ENCODE measurements around the gene CCNE1.
"Not testable (repeated sequence)": the region's sequence is repeated elsewhere in the genome, so short reads cannot be mapped to it uniquely, and the experiment has no call there.

The CCNE1 gene

GRCh38 chr19:29819300-29819699 lies 7.5 kb downstream of the CCNE1 start:
- no peak for TF ChIP-seq CTCF (IDR thresholded peaks at IDR 0.05; ENCODE audit: insufficient read depth, low read length, missing control alignments)
- H3K4me3 ChIP-seq (ENCODE audit: low read depth, low read length) = no peak overlapping the region
- ChIA-PET POLR2A (no interaction called here), CTCF (interaction anchor here (0.7 to 1.9 kb wide), 2 partner anchors 10 to 103 kb away, joined by 3 to 5 read pairs; no protein-coding TSS in a partner anchor)
- DNase-seq (ENCODE audit: low read depth, low spot score) = no peak

DNA sequence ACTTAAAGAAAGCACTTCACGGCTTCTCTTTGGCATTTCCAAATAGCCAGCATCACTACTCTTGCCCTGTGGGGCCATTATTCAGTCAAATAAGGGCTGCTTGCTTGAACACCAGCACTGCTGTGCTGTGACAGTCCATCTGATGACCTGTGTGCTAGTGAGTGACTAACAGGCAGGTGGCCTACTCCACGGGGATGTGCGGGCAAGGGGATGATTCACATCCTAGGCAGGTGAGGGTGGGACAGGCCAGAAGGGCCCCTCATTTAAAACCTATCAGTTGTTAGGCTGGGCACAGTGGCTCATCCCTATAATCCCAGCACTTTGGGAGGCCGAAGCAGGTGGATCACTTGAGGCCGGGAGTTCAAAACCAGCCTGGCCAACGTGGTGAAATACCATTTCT lies 8.2 kb downstream of the CCNE1 start:
- ChIA-PET CTCF (interaction anchor here (1.9 kb wide), 1 partner anchor 103 kb away, joined by 5 read pairs; no protein-coding TSS in a partner anchor), POLR2A (no interaction called here)
- no peak overlapping the region for H3K4me3 ChIP-seq (ENCODE audit: low read depth, low read length)
- DNase-seq (ENCODE audit: low read depth, low spot score) = no peak
- TF ChIP-seq CTCF (IDR thresholded peaks at IDR 0.05; ENCODE audit: insufficient read depth, low read length, missing control alignments) = no peak

GRCh38 chr19:29823581-29824330 lies 12.0 kb downstream of the CCNE1 start:
- no peak for DNase-seq (ENCODE audit: low read depth, low spot score)
- no peak overlapping the region for H3K4me3 ChIP-seq (ENCODE audit: low read depth, low read length)
- no peak for TF ChIP-seq CTCF (IDR thresholded peaks at IDR 0.05; ENCODE audit: insufficient read depth, low read length, missing control alignments)
- POLR2A ChIA-PET = no interaction called here
- CTCF ChIA-PET = no interaction called here

GRCh38 chr19:29825263-29825662 lies 13.5 kb downstream of the CCNE1 start:
- POLR2A ChIA-PET; H3K4me3 ChIP-seq (ENCODE audit: low read depth, low read length); DNase-seq (ENCODE audit: low read depth, low spot score): not testable (repeated sequence)
- CTCF ChIA-PET = interaction anchor here (1.3 kb wide), 1 partner anchor 20 kb away, joined by 3 read pairs; no protein-coding TSS in a partner anchor

GRCh38 chr19:29831041-29831548 lies 19.3 kb downstream of the CCNE1 start:
- TF ChIP-seq CTCF (IDR thresholded peaks at IDR 0.05; ENCODE audit: insufficient read depth, low read length, missing control alignments) = no peak
- POLR2A ChIA-PET = no interaction called here
- H3K4me3 ChIP-seq (ENCODE audit: low read depth, low read length) = no peak overlapping the region
- DNase-seq (ENCODE audit: low read depth, low spot score) = no peak
- CTCF ChIA-PET = no interaction called here

DNA sequence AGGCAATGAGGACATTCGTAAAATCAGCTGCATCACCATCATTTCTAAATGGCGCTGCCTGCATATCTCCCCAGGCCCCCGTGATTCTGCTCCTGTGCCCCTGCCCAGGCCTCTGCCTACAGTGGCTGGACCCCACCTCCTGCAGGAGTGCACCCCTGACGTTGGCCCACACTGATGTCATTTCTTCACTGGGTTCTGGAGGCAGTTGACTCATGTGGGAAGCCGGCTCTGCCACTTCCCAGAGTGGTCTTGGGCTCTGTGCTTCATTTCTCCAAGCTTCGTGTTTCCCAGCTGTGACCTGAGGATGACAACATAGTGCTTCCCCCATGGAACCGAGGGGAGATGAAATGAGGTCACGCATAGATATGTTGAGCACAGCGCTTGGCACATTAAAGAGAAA lies 19.9 kb downstream of the CCNE1 start:
- no peak for DNase-seq (ENCODE audit: low read depth, low spot score)
- TF ChIP-seq CTCF (IDR thresholded peaks at IDR 0.05; ENCODE audit: insufficient read depth, low read length, missing control alignments) = no peak
- CTCF ChIA-PET = no interaction called here
- POLR2A ChIA-PET = no interaction called here
- H3K4me3 ChIP-seq (ENCODE audit: low read depth, low read length) = no peak overlapping the region

GRCh38 chr19:29832801-29833200 lies 21.0 kb downstream of the CCNE1 start:
- H3K4me3 ChIP-seq (ENCODE audit: low read depth, low read length) = no peak overlapping the region
- ChIA-PET POLR2A (no interaction called here), CTCF (no interaction called here)
- DNase-seq (ENCODE audit: low read depth, low spot score) = no peak
- no peak for TF ChIP-seq CTCF (IDR thresholded peaks at IDR 0.05; ENCODE audit: insufficient read depth, low read length, missing control alignments)

Measured in AG04449 (cell line).